ENCODE results near the gene TMIE. TPM values are rescaled to one million over a fixed set of nuclear protein-coding genes. Genes with fewer than 3 reads are reported as not detected.
"Not testable (repeated sequence)": the region's sequence is repeated elsewhere in the genome, so short reads cannot be mapped to it uniquely, and the experiment has no call there.

TMIE gene
- total RNA-seq, 1 donor from 2014 or later, result 1.7 TPM

DNA sequence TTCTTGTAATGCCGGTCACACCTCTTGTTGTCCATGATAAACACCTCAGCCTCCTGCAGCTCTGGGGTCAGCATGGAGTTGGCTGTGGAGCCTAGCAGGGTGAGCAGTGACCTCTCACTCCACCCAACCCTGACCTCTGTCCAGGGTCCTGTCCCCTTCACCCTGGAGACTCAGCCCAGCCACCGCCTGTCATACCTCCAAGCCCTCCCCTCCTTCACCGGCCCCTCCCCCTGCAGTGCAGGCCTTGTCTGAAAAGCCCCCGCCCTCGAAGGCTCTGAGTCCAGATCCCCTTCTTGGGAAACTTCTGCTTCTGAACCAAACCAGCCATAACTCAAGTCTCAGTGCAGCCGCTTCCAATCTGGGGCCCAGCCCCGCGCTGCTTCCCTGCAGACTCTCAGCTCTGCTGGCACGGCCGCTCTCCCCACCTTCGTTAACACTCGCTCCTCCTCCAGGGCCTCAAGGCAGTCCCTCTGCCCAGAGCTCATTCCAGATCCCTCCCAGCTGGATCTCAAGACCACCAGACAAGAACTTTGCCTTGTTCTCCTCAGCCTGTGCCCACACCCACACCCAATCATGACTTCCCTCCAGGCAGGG lies 41.9 kb downstream of the TMIE start:
- Histone ChIP-seq H3K4me3 (no peak overlapping the region), H3K9me3 (no peaks in the 10 kb centered on the region), H3K27me3 (no peaks in the 10 kb centered on the region), H3K36me3 (no peaks in the 10 kb centered on the region), H3K27ac (no peak overlapping the region), H3K4me1 (no peaks in the 10 kb centered on the region)
- ATAC-seq (peak; percentile 38), DNase-seq (no peak)
- intact Hi-C loops (cut with DNase I), result no loop called here
- TF ChIP-seq, protein P1, sequence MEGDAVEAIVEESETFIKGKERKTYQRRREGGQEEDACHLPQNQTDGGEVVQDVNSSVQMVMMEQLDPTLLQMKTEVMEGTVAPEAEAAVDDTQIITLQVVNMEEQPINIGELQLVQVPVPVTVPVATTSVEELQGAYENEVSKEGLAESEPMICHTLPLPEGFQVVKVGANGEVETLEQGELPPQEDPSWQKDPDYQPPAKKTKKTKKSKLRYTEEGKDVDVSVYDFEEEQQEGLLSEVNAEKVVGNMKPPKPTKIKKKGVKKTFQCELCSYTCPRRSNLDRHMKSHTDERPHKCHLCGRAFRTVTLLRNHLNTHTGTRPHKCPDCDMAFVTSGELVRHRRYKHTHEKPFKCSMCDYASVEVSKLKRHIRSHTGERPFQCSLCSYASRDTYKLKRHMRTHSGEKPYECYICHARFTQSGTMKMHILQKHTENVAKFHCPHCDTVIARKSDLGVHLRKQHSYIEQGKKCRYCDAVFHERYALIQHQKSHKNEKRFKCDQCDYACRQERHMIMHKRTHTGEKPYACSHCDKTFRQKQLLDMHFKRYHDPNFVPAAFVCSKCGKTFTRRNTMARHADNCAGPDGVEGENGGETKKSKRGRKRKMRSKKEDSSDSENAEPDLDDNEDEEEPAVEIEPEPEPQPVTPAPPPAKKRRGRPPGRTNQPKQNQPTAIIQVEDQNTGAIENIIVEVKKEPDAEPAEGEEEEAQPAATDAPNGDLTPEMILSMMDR (IDR thresholded peaks at IDR 0.05), result no peak

DNA sequence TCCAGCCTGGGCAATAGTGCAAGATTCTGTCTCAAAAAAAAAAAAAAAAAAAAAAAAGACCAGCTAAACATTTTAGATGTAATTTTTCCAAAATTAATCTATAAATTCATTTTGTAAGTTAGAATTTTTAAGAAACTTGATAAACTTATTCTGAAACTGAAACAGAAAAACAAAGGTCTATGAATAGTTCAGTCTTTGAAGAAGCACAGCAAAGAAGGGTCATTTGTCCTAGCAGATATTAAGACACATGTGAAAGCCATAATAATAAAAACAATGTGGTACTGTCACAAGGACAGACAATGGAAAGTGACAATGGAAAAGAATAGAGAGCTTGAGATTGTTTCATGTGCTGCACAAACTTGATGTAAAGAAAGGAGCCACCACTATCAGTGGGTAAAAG lies 45.5 kb downstream of the TMIE start:
- Histone ChIP-seq H3K27me3 (no peaks in the 10 kb centered on the region), H3K9me3 (no peaks in the 10 kb centered on the region), H3K4me1 (no peaks in the 10 kb centered on the region), H3K4me3 (no peak overlapping the region), H3K27ac (no peak overlapping the region), H3K36me3 (no peaks in the 10 kb centered on the region)
- TF ChIP-seq, protein P1 (IDR thresholded peaks at IDR 0.05), result no peak
- no peak for ATAC-seq
- intact Hi-C loops (cut with DNase I), result no loop called here
- DNase-seq, result no peak

DNA sequence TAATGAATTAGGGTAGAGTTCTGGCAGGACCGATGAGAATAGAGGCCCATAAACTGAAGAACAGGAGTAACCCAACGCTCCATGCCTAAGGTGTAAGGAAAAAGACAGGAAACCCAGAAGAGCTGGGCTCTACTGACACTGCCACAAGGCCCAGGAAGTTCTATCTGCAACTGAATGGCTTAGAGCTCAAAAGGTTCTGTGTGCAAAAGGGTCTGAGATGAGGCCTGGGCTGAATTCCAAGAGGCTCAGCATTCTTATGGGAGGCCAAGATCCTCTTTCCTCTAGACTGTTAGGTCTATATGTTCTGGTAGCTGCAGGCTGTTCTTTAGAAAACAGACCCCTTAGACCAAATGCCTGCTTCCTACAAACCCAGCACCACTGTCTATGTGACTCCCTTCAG lies 47.0 kb downstream of the TMIE start:
- H3K27ac ChIP-seq, result no peak overlapping the region
- H3K36me3 ChIP-seq, result no peaks in the 10 kb centered on the region
- no peak overlapping the region for H3K4me3 ChIP-seq
- ATAC-seq (no peak), DNase-seq (no peak)
- H3K4me1 ChIP-seq, result no peaks in the 10 kb centered on the region
- no peaks in the 10 kb centered on the region for H3K9me3 ChIP-seq
- no peaks in the 10 kb centered on the region for H3K27me3 ChIP-seq
- intact Hi-C loops (cut with DNase I), result no loop called here
- TF ChIP-seq, protein P1 (IDR thresholded peaks at IDR 0.05), result no peak

DNA sequence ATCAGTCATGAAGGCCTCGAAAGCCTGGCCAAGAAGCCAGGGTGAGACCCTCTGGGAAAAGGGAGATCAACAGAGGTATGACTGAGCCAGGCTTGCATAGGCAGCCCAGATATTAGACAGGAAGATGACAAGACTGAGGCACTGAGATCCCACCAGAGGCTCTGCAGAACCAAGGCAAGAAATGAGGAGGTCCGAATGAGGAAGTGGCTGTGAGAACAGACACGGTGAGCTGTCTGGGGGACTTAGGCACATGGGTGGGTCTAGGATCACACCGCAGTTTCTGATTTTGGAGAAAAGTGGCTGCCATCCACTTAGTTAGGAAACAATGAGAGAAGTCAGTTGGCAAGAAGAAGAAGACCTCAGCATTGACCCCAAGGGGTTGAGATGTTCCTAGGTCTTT lies 47.9 kb downstream of the TMIE start:
- intact Hi-C loops (cut with DNase I), result no loop called here
- no peak for ATAC-seq
- Histone ChIP-seq H3K36me3 (no peaks in the 10 kb centered on the region), H3K27ac (no peak overlapping the region), H3K9me3 (no peaks in the 10 kb centered on the region), H3K27me3 (no peaks in the 10 kb centered on the region), H3K4me3 (no peak overlapping the region), H3K4me1 (no peaks in the 10 kb centered on the region)
- no peak for DNase-seq
- TF ChIP-seq, protein P1 (IDR thresholded peaks at IDR 0.05), result no peak

DNA sequence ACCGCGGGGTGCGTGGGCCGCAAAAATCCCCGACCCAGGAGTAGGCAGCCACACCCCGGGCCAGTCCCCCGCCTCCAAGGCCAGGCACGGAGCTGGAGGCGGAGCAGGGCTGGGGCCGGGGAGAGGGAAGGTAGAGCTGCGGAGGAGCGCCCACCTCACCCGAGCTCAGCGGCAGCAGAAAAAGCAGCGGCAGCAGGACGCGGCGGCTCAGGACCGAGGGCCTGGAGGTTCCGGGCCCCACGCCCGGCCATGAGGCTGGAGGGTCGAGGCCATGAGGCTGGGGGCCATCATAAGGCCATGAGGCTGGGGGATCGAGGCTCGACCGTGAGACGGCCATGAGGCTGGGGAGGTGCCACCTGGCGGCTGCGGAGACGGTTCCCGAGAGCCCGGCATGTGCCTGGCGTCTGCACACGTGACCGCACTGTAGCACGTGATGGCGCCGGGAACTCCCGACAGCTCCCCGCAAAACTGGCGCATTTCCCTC lies 49.4 kb downstream of the TMIE start:
- Histone ChIP-seq H3K4me3 (no peak overlapping the region), H3K9me3 (no peaks in the 10 kb centered on the region), H3K27me3 (no peaks in the 10 kb centered on the region), H3K27ac (no peak overlapping the region), H3K36me3 (no peaks in the 10 kb centered on the region), H3K4me1 (no peaks in the 10 kb centered on the region)
- DNase-seq (no peak), ATAC-seq (peak; percentile 37)
- TF ChIP-seq, protein P1 (IDR thresholded peaks at IDR 0.05), result no peak
- intact Hi-C loops (cut with DNase I), result no loop called here

DNA sequence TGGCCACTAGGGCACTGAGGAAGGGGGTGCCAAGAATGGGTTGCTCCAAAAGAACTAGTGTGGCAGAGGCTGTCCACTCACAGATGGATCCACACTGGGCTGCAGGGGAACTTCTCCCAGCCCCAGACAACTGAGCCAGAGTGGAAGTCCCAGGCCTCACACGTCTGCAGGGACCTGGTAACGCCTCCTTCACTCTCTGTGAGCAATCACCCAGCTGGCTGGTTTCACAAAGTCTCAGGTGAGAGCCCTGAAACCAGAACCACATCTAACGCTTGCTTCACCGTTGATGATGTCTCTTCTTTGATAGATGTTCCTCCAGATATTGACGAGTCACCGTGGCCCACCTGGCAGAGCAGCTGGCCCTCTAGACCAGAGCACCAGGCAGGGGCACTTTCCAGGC lies 51.9 kb downstream of the TMIE start:
- intact Hi-C loops (cut with DNase I); DNase-seq; H3K36me3 ChIP-seq; ATAC-seq; H3K4me3 ChIP-seq; H3K27ac ChIP-seq; H3K4me1 ChIP-seq; H3K27me3 ChIP-seq; H3K9me3 ChIP-seq: not testable (repeated sequence)

Data from upper lobe of right lung (tissue), 1 donor.